ENCODE data around the gene CCDC17.

Gene CCDC17

GRCh38 chr1:45583666-45584350 is 40.0 kb downstream of the CCDC17 start, which contains the start of gene NASP:
NASP (plus strand) TSS chr1:45584041; CDS start chr1:45584147, 106 bp downstream.
- DNase-seq (ENCODE audit: low read depth): peak; percentile 91

- peak; percentile 90 for DNase-seq (ENCODE audit: low read depth)
Observed at GRCh38 chr1:45583264-45583665, 40.6 kb downstream of the CCDC17 start.

GRCh38 chr1:45574105-45574626 is 49.7 kb downstream of the CCDC17 start:
- no peak for DNase-seq (ENCODE audit: low read depth)

GRCh38 chr1:45573231-45573804 is 50.5 kb downstream of the CCDC17 start:
- no peak for DNase-seq (ENCODE audit: low read depth)

GRCh38 chr1:45570631-45571030 is 53.2 kb downstream of the CCDC17 start:
- no peak for DNase-seq (ENCODE audit: low read depth)

Measured in activated T-cell treated with anti-CD3 and anti-CD28 coated beads for 48 hours (primary cell).